GM19351 (cell line): ENCODE results near the gene SAPCD2.
"Not testable (repeated sequence)": the region's sequence is repeated elsewhere in the genome, so short reads cannot be mapped to it uniquely, and the experiment has no call there.

ENCODE experiments used
- ATAC-seq: cut with Tn5 transposase; IDR thresholded peaks from one replicate; pipeline ENCODE4 v1.9.1; 2021; ENCODE audit warnings: mild to moderate bottlenecking, moderate library complexity; ENCODE audit not compliant: unreplicated experiment

Gene SAPCD2

GRCh38 chr9:137066096-137066861 lies 4.1 kb downstream of the SAPCD2 start:
- ATAC-seq: no peak

DNA sequence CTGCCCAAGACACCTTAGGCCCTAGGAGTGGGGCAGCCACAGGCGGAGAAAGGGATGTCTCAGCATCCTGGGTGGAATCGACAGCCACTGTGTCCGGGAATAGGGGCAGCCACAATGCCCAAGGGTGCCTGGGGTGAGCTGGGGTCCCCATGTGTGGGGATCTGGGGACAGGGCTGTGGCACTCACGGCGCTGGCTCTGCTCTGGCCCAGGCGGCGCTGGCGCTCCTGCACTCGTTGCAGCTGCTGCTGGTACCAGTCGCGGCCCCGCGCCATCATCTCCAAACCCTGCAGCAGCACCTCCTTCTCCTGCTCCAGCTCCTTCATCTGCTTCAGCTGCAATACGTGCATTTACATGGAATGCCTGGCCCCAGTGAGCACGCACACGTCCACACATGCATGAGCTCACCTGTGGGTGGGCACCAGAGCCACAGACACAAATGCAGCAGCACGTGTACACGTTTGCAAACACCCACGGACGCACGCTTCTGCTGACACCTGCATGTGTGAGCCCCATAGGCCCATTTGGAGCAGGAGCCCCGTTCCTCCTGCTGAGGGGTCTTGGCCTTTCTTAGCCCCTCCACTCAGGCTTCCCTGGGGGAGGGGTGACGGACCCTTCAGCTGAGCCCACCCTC lies 4.9 kb downstream of the SAPCD2 start:
- no peak for ATAC-seq

GRCh38 chr9:137064880-137065164 lies 5.5 kb downstream of the SAPCD2 start:
- ATAC-seq: no peak

DNA sequence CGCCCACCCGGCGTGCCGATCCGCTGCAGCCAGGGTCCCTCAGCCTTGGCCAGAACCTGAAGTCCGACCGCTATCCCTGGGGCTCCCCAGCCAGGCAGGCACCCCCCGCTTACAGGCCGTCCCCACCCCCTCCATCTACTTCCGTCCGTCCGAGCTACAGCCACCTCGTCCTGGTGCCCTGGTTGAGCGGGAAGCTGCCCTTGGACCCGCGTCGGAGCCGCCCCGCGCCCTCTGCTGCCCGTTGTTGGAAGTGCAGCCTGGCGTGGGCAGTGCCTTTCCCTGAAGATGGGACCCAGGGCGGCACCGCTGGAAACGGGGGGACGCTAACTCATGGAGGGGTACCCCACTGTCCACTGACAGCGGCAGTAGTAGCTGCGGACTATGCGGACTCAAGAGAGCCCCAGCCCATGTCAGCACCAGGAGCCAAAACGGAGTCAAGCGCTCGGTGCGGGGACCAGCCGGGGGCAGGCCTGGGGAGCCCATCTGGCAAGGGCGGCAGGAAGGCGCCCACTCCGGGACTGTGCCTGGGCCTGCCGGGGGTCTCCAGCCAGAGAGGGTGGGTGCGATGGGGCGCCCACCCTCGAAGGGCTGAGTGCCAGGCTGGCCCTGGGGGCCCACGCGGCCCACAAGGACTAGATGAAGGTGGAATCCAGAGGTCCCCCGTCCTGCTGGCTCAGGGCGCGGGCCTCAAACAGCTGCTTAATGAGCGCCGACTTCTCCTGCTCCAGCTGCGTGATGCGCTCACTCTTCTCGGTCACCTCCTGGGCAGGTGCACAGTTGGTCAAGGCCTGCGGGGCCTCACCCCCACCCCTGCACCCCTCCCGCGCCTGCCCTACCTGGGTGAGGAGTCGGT lies 6.1 kb downstream of the SAPCD2 start:
- no peak for ATAC-seq

DNA sequence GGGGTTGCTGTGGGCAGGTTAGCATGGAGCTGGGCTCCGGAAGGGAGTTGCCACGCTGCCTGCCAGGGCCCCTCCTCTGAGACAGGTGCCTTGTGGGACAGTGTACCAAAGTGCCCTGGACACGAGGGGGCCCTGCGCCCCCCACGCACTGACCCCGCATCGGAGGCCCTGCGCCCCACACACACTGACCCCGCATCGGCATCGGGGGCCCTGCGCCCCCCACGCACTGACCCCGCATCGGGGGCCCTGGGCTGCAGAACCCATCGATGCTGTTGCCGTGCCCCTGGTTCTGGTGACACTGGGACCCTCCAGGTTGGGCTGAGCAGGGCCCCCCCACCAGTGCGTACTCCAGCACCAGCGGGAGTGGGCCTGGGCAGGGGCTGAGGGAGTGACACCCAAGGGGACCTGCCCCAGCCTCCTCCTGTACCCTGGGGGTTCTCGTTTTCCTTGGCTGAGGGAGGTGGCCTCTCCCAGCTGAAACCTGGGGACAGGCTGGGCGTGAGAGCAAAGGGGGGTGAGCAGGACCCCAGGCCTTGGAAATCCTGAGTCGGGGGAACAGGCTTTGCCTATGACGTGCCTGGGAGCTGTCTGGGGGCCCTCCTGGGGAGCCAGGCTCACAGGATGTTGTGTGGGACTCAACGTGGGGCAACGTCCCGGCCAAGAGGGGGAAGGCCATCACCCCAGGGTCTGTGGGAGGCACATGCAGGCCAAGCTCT lies 6.9 kb downstream of the SAPCD2 start:
- no peak for ATAC-seq

- not testable (repeated sequence) for ATAC-seq
Observed at GRCh38 chr9:137062798-137063197, 7.6 kb downstream of the SAPCD2 start.

DNA sequence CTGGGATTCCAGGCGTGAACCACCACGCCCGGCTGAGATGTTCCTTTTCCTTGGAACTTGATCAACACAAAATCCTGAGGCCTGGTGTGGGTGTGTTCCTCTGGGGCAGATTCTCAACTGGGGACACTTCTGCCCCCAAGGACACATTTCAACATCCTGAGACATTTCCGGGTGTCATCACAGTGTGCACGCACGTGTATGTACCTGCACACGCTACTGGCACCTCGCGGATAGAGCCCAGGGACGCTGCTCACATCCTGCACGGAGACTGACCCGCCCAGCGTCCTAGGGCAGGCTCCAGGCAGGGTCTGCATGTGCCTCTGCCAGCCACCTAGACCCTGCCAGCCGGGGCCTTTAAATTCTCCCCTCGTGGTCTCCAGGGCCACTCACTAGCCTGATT lies 8.0 kb downstream of the SAPCD2 start:
- ATAC-seq: no peak

DNA sequence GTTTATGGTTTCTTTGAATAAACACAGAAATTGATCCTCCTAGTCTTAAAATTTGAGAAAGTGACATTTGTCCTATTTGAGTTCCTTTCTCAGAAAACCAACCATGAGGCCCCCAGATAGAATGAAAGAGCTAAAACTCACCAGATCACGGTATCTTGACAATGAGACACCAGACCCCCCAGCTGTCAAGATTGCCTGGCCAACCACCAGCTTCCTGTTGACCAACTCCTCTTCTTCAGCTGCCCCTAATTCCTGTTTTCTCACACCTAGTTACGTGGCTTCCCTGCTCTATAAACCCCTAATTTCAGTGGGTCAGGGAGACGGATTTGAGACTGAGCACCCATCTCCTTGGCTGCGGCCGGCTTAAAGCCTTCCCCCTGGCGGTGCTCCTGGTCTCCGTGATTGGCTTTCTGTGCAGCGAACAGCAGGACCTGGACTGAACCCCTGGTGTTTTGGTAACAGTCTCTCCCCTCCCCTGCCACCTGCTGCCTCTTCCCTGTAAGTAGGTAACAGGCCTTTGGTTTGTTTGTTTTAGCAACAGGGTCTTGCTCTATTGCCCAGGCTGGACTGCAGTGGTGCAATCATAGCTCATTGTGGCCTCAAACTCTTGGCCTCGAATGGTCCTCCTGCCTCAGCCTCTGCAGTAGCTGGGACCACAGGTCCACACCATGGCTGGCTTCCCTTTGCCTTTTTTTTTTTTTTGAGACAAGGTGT lies 11.7 kb downstream of the SAPCD2 start:
- no peak for ATAC-seq

DNA sequence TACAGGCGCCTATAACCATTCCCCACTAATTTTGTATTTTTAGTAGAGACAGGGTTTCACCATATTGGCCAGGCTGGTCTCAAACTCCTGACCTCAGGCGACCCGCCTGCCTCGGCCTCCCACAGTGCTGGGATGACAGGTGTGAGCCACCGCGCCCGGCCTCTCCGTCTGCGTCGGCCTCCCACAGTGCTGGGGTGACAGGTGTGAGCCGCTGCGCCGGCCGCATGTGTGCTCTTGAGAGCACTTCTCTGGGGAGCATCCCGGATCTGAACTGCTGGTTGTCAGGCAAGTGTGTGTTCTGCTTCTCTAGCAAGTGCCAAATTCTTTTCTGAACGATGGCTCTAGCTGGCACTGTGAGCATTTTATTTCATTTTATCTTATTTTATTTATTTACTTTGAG lies 12.8 kb downstream of the SAPCD2 start:
- ATAC-seq: no peak

GRCh38 chr9:137056739-137057415 lies 13.5 kb downstream of the SAPCD2 start:
- ATAC-seq: no peak

GRCh38 chr9:137055385-137056364 lies 14.7 kb downstream of the SAPCD2 start:
- ATAC-seq: no peak

DNA sequence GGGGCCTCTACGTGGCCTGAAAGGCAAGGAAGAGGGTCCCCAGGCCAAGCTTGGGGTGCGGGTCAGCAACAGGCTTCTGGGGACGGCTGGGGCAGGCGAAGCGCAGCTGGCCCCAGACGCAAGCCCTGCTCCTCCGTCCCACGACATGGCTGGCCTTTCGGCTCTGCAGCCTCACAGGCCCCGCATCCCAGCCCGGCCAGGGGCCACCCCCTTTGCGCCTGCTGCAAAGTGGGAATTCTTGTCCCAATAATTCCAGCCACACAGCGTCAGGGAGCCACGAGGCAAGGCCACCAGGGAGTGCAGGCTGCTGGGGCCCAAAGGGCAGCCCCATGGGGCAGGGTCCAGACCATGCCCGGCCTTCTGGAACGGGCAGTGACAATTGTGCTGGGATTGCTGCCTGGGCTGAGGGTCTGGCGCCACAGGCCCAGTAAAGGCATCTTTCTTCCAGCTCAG lies 15.4 kb downstream of the SAPCD2 start:
- ATAC-seq: no peak

GRCh38 chr9:137053944-137054931 lies 16.1 kb downstream of the SAPCD2 start, which contains the start of gene ENTPD2:
ENTPD2 (minus strand) TSS chr9:137054061; CDS start chr9:137053997, 64 bp downstream.
- ATAC-seq: no peak

DNA sequence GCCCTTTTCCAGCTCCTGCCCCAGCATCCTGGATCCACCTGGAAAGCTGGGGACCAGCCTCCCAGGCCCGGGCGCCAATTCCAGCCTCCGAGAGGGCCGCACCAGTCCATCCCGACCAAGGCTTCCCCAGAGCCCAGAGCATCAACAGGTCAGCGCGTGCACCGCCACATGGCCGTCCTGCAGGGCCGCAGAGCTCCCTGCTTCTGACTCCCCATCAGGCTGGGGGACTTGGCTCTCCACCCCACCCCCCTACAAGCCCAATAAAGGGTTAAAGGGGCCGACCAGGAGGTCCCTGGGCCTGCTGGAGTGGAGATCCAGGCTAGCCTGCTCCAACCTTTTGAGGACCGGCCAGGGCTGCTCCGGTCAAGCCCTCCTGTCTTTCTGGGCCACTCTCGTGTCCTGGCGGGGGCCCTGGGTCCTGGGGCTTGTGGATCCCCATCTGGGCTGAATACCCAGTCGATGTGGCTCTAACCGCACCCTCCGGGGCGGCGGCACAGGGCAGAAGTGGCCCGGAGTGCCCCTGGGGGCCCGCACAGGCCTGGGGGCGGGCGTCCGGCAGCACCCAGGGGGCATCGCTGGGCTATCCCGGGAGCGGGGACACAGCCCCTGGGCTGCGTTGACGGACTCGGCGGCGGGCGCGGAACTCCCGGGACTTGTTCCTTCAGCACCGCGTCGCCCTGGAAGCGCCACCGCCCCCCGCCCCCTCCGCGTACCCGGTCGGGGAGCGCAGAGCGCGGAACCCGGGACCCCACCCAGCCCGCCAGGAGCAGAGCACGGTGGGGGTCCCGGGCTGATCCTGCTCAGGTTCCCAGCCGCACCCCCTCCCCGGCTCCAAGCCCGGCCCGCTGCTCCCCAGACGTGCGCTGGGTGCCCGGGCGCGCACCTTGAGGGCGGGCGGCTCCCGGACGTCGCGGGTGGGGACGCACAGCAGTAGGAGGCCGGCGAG lies 17.1 kb downstream of the SAPCD2 start:
- no peak for ATAC-seq

DNA sequence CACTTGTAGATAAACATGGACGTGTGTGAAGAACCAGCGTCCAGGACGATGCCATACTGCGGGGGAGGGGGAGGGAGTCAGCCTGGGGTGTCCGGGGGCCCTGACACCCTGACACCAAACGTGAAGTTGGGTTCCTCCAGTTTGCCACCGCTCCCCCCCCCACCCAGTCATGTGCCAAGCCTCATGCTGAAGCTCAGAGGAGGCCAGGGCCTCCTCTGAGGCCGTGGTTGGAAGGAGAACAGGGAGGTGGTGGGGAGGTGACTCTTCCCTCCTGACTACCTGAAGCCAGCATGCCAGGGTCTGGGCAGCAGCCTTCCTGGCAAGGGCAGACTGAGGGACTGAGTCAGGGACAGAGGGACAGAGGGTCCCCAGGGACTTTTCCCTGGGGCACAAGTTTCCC lies 18.1 kb downstream of the SAPCD2 start:
- ATAC-seq: no peak

DNA sequence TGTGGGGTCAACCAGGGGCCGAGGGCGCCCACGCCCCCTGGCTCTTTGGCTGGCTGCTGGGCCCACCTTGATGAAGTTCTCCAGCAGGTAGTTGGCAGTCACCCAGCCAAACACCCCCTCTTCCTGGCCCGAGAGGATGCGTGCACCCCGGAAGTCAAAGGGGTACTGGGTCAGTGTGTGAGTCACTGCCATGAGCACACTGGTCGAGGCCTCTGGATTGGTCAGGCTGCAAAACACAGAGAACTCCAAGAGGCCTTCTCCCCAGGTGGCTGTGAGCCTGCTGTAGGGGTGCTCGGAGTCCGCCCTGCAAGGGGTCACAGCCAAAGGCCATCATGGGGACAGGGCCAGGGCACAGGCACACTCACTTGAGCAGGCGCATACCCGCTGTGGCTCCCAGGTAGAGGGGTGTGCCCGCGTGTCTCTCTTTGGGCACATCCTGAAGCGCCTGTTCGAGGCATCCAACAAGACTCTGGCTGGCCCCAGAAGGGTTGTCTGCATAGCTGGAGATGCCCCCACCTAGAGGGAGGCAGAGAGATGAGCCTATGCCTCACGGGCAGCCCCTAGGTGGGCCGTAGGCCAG lies 19.1 kb downstream of the SAPCD2 start:
- no peak for ATAC-seq
